H1 (cell line): ENCODE results near the gene AFAP1L1. TPM values are rescaled to one million over a fixed set of nuclear protein-coding genes. Genes with fewer than 3 reads are reported as not detected.

Source experiments
- CTCF ChIA-PET: fragments of 300-600 bp; sonication (Branson Sonifier 250); formaldehyde crosslinking; loops from one replicate; lab custom pipeline; 2021; ENCODE audit not compliant: partially characterized antibody; lab: Charles Lee
- POLR2A ChIA-PET: fragments of 300-600 bp; sonication (Branson Sonifier 250); formaldehyde crosslinking; loops from one replicate; lab custom pipeline; 2021; ENCODE audit warnings: inconsistent platforms; ENCODE audit not compliant: partially characterized antibody; lab: Charles Lee
- DNase-seq, 2 experiments: peaks; one replicate each; pipeline versions ENCODE4 v3.0.0 to v3.0.0-alpha.2; 2010 to 2022; ENCODE audit warnings: low spot score in 2 of 2, low read depth in 1 of 2, mixed read lengths in 1 of 2
- FAIRE-seq: peaks from 2 replicates; lab custom pipeline; 2011; peaks lifted over from hg19 to GRCh38; lab: Jason Lieb, UNC
- H2AFZ ChIP-seq: 2 replicates; pipeline ENCODE4 v1.8.1; 2012; ENCODE audit warnings: low read length, inconsistent platforms
- H2AK5ac ChIP-seq: 2 replicates; pipeline ENCODE4 v1.6.1; 2013; ENCODE audit warnings: low read depth, low read length
- H2BK120ac ChIP-seq: replicated peaks from 2 replicates; pipeline ENCODE3; 2013; ENCODE audit warnings: low read depth, low read length, inconsistent platforms
- H2BK12ac ChIP-seq: 2 replicates; pipeline ENCODE4 v1.6.1; 2013; ENCODE audit warnings: low read depth, low read length
- H2BK15ac ChIP-seq: 2 replicates; pipeline ENCODE4 v1.6.1; 2013; ENCODE audit warnings: low read length
- H2BK20ac ChIP-seq: 2 replicates; pipeline ENCODE4 v1.6.1; 2013; ENCODE audit warnings: low read length
- H2BK5ac ChIP-seq: 2 replicates; pipeline ENCODE4 v1.6.1; 2013; ENCODE audit warnings: low read depth, low read length
- H3K14ac ChIP-seq: 2 replicates; pipeline ENCODE4 v1.6.1; 2013; ENCODE audit warnings: inconsistent platforms; ENCODE audit not compliant: insufficient read length
- H3K18ac ChIP-seq: 2 replicates; pipeline ENCODE4 v1.6.1; 2013; ENCODE audit warnings: low read length; ENCODE audit errors: extremely low read depth
- H3K23ac ChIP-seq: 2 replicates; pipeline ENCODE4 v1.6.1; 2013; ENCODE audit warnings: inconsistent platforms; ENCODE audit not compliant: insufficient read length
- H3K23me2 ChIP-seq: 2 replicates; pipeline ENCODE4 v1.6.1; 2013; ENCODE audit warnings: low read depth, low read length
- H3K27ac ChIP-seq: 2 replicates; pipeline ENCODE4 v1.6.1; 2011; ENCODE audit warnings: low read depth, low read length, inconsistent platforms
- H3K27me3 ChIP-seq, 4 experiments: replicated peaks in 1 of 4; 1 replicate in 1 of 4; 2 replicates in 3 of 4; pipeline versions ENCODE4 v1.6.1 to v1.8.1; 2011 to 2013; ENCODE audit warnings: low read length in 3 of 4, mild to moderate bottlenecking in 3 of 4, inconsistent platforms in 2 of 4, mixed read lengths in 2 of 4, moderate library complexity in 1 of 4; ENCODE audit not compliant: control insufficient read depth in 3 of 4, insufficient read depth in 3 of 4; ENCODE audit errors: extremely low read depth in 1 of 4
- H3K36me3 ChIP-seq, 4 experiments: 2 replicates each; pipeline versions ENCODE4 v1.6.1 to v1.8.1; 2011 to 2013; ENCODE audit warnings: mild to moderate bottlenecking in 4 of 4, low read length in 3 of 4, moderate library complexity in 2 of 4, control low read depth in 1 of 4, inconsistent platforms in 1 of 4; ENCODE audit not compliant: insufficient read depth in 4 of 4, control insufficient read depth in 2 of 4
- H3K4ac ChIP-seq: replicated peaks from 2 replicates; pipeline ENCODE3; 2013; ENCODE audit warnings: low read length, low read depth, mixed read lengths, inconsistent platforms; ENCODE audit not compliant: insufficient read length
- H3K4me1 ChIP-seq, 4 experiments: replicated peaks in 1 of 4; 1 replicate in 1 of 4; 2 replicates in 3 of 4; pipeline versions ENCODE4 v1.6.1 to v1.8.1; 2011 to 2013; ENCODE audit warnings: low read length in 3 of 4, inconsistent platforms in 2 of 4, mixed read lengths in 1 of 4; ENCODE audit not compliant: insufficient read depth in 4 of 4, control insufficient read depth in 3 of 4
- H3K4me2 ChIP-seq, 2 experiments: 2 replicates each; pipeline versions ENCODE4 v1.6.1 to v1.8.1; 2011 to 2013; ENCODE audit warnings: low read depth in 2 of 2, low read length in 2 of 2, control low read depth in 1 of 2, inconsistent platforms in 1 of 2, mild to moderate bottlenecking in 1 of 2; ENCODE audit not compliant: insufficient read depth in 1 of 2
- H3K4me3 ChIP-seq, 4 experiments: fragments of 200-600, 300-600 bp in 1 of 4; sonication (generic), shearing (Covaris generic), sonication (Bioruptor Twin) in 1 of 4; 2 replicates each; pipeline versions ENCODE4 v1.5.1 to v1.8.1; 2011 to 2016; ENCODE audit warnings: low read length in 4 of 4, low read depth in 3 of 4, control low read depth in 2 of 4, inconsistent platforms in 2 of 4, mild to moderate bottlenecking in 2 of 4, mixed read lengths in 1 of 4, moderate library complexity in 1 of 4; ENCODE audit not compliant: insufficient read depth in 2 of 4; ENCODE audit errors: extremely low read depth in 1 of 4
- H3K56ac ChIP-seq: replicated peaks from 2 replicates; pipeline ENCODE3; 2013; ENCODE audit warnings: low read depth, mild to moderate bottlenecking, mixed read lengths, low read length, inconsistent platforms; ENCODE audit not compliant: insufficient read length
- H3K79me1 ChIP-seq: 2 replicates; pipeline ENCODE4 v1.6.1; 2013; ENCODE audit warnings: low read depth, low read length, control low read depth
- H3K79me2 ChIP-seq, 2 experiments: 2 replicates each; pipeline versions ENCODE4 v1.6.1 to v1.8.1; 2012 to 2013; ENCODE audit warnings: low read length in 2 of 2, mild to moderate bottlenecking in 2 of 2, inconsistent platforms in 1 of 2; ENCODE audit not compliant: insufficient read depth in 2 of 2, control insufficient read depth in 1 of 2
- H3K9ac ChIP-seq, 4 experiments: replicated peaks in 1 of 4; 1 replicate in 1 of 4; 2 replicates in 3 of 4; pipeline versions ENCODE4 v1.6.1 to v1.8.1; 2011 to 2013; ENCODE audit warnings: low read depth in 3 of 4, low read length in 3 of 4, control low read depth in 2 of 4, mild to moderate bottlenecking in 2 of 4, moderate library complexity in 2 of 4, inconsistent platforms in 1 of 4; ENCODE audit errors: extremely low read depth in 1 of 4
- H3K9me3 ChIP-seq, 2 experiments: 2 replicates each; pipeline versions ENCODE4 v1.6.1 to v1.8.1; 2012 to 2013; ENCODE audit warnings: mild to moderate bottlenecking in 2 of 2, moderate library complexity in 2 of 2, control low read depth in 1 of 2, inconsistent platforms in 1 of 2, low read depth in 1 of 2, low read length in 1 of 2, mixed read lengths in 1 of 2; ENCODE audit not compliant: insufficient read depth in 2 of 2
- H4K20me1 ChIP-seq, 2 experiments: replicated peaks in 1 of 2; 2 replicates each; pipeline versions ENCODE3 to v1.8.1; 2011 to 2013; ENCODE audit warnings: inconsistent platforms in 2 of 2, low read length in 2 of 2, mild to moderate bottlenecking in 1 of 2; ENCODE audit not compliant: insufficient read depth in 2 of 2, control insufficient read depth in 1 of 2
- H4K5ac ChIP-seq: 2 replicates; pipeline ENCODE4 v1.6.1; 2013; ENCODE audit warnings: low read length, low read depth, mixed read lengths, inconsistent platforms; ENCODE audit not compliant: insufficient read length
- H4K8ac ChIP-seq: 2 replicates; pipeline ENCODE4 v1.8.0; 2013; ENCODE audit warnings: mild to moderate bottlenecking, moderate library complexity, low read length, inconsistent platforms; ENCODE audit not compliant: insufficient read depth; ENCODE audit errors: extremely low read depth
- H4K91ac ChIP-seq: replicated peaks from 2 replicates; pipeline ENCODE3; 2013; ENCODE audit warnings: low read length, mixed read lengths, inconsistent platforms; ENCODE audit not compliant: insufficient read length
- CTCF ChIP-seq, 3 experiments: IDR thresholded peaks; 1 replicate in 2 of 3; 2 replicates in 1 of 3; pipeline versions ENCODE4 v1.5.1 to v1.6.1; 2011; ENCODE audit warnings: low read length in 3 of 3, mild to moderate bottlenecking in 3 of 3, inconsistent platforms in 2 of 3, low read depth in 1 of 3, moderate library complexity in 1 of 3; ENCODE audit not compliant: insufficient read depth in 1 of 3; ENCODE audit errors: control extremely low read depth in 1 of 3
- KDM4A ChIP-seq: IDR thresholded peaks from one replicate; pipeline ENCODE4 v1.7.1; 2012; ENCODE audit warnings: low read depth, mild to moderate bottlenecking, moderate library complexity, low read length, inconsistent platforms; ENCODE audit not compliant: severe bottlenecking
- RAD21 ChIP-seq, 2 experiments: IDR thresholded peaks in 1 of 2; conservative IDR thresholded peaks in 1 of 2; 2 replicates each; pipeline ENCODE4 v1.6.1; 2011; ENCODE audit warnings: low read depth in 2 of 2, low read length in 2 of 2, improper control_type of control experiment in 1 of 2, inconsistent platforms in 1 of 2, mild to moderate bottlenecking in 1 of 2, moderate library complexity in 1 of 2
- WGBS, 2 experiments: shearing (Covaris generic) in 1 of 2; methylation state at CpG; one replicate each; pipeline versions ENCODE4 v1.1.6 to v1.1.7; 2013 to 2015; ENCODE audit warnings: low lambda C conversion rate in 2 of 2, mixed read lengths in 2 of 2, inconsistent platforms in 1 of 2, low coverage in 1 of 2, missing lambda C conversion rate in 1 of 2; ENCODE audit not compliant: insufficient replicate concordance in 2 of 2, insufficient coverage in 1 of 2, insufficient read length in 1 of 2; ENCODE audit errors: extremely low coverage in 1 of 2, missing lambda C conversion rate in 1 of 2; 5-methylcytosine and 5-hydroxymethylcytosine counted together
- polyA plus RNA-seq, 7 experiments: library from polyadenylated mRNA; depleted of rRNA in 3 of 7; stranded (reverse) in 5 of 7; unstranded in 2 of 7; fragments of >200 nt in 5 of 7; fragments of 200-250 nt in 2 of 7; gene quantifications; 1 replicate in 5 of 7; 2 replicates in 1 of 7; 4 replicates in 1 of 7; pipeline versions ENCODE4 v1.2.1 to v1.2.3, GENCODE V29; 2011 to 2013; ENCODE audit warnings: missing spikeins in 2 of 7, mixed read lengths in 2 of 7
- total RNA-seq: library from RNA; stranded (reverse); fragmentation: NEBNext Ultra II Directional; extraction: Animal tissue kit (Norgen Biotek cat#: 25700); gene quantifications from 2 replicates; pipeline ENCODE4 v1.2.1, GENCODE V29; 2021

AFAP1L1 gene
- total and polyA plus RNA-seq, 2 of the 8 experiments (the other 6 are each of a cell fraction or from before 2014, with no cell fraction given), result 0.79 to 4.7 TPM

GRCh38 chr5:149237662-149238061 lies 34.0 kb upstream of the AFAP1L1 start:
- no peak overlapping the region for H3K4me3 ChIP-seq
- H3K18ac ChIP-seq, result no peak overlapping the region
- H3K23me2 ChIP-seq, result no peaks in the 10 kb centered on the region
- 59% methylated on average over 4 of the region's 4 CpGs; no CpG with 5 or more reads in 1 of the 2 experiments for WGBS, 2 experiments
- H2BK5ac ChIP-seq, result no peak overlapping the region
- no peaks in the 10 kb centered on the region for H3K9me3 ChIP-seq
- no peak overlapping the region for H3K23ac ChIP-seq
- TF ChIP-seq RAD21 (IDR thresholded peaks at IDR 0.05 in 1 of 2, conservative IDR thresholded peaks at IDR 0.05 in 1 of 2; ENCODE audit: low read depth in 2 of 2, low read length in 2 of 2), result peak; percentile 52 to 56
- TF ChIP-seq KDM4A, result no peak
- TF ChIP-seq CTCF (IDR thresholded peaks at IDR 0.05; ENCODE audit: control extremely low read depth in 1 of 3, insufficient read depth in 1 of 3, low read depth in 1 of 3, low read length in 3 of 3), result peak; percentile 52 to 55 (median 52)
- FAIRE-seq, result no peak
- no peak overlapping the region for H3K27ac ChIP-seq
- no peak overlapping the region for H2AK5ac ChIP-seq
- no peaks in the 10 kb centered on the region; a peak in 1 of 7 replicates for H3K27me3 ChIP-seq
- H4K20me1 ChIP-seq, result no peaks in the 10 kb centered on the region
- no peak overlapping the region for H3K4ac ChIP-seq
- CTCF ChIA-PET, result interaction anchor here (0.6 to 7.1 kb wide), 18 partner anchors 9 to 360 kb away, joined by 3 to 99 read pairs (median 7); partner anchors contain the start of gene ABLIM3
- H3K36me3 ChIP-seq, result no peaks in the 10 kb centered on the region
- H3K4me2 ChIP-seq, result no peak overlapping the region
- no peak for DNase-seq
- no peak overlapping the region for H2BK20ac ChIP-seq
- no peaks in the 10 kb centered on the region for H3K79me1 ChIP-seq
- no peak overlapping the region for H4K91ac ChIP-seq
- H2BK12ac ChIP-seq, result no peak overlapping the region
- H2BK120ac ChIP-seq, result no peak overlapping the region
- no peak overlapping the region for H4K8ac ChIP-seq
- H3K9ac ChIP-seq, result no peak overlapping the region
- no peaks in the 10 kb centered on the region for H3K79me2 ChIP-seq
- H4K5ac ChIP-seq, result no peak overlapping the region
- H2BK15ac ChIP-seq, result no peak overlapping the region
- no peak overlapping the region for H3K56ac ChIP-seq
- no peaks in the 10 kb centered on the region for H3K4me1 ChIP-seq
- H3K14ac ChIP-seq, result no peak overlapping the region
- no peak overlapping the region for H2AFZ ChIP-seq
- POLR2A ChIA-PET, result no interaction called here
